ENCODE data around the gene OXTR. TPM values are rescaled to one million over a fixed set of nuclear protein-coding genes. Genes with fewer than 3 reads are reported as not detected.

OXTR gene
- total RNA-seq, 3 donors from 2014 or later = 0.19 to 0.70 (median 0.52) TPM

- H3K4me1 ChIP-seq (ENCODE audit: low read depth) = no peaks in the 10 kb centered on the region
- H3K9me3 ChIP-seq = no peaks in the 10 kb centered on the region
- ATAC-seq (no peak), DNase-seq (no peak)
- intact Hi-C loops (cut with DNase I, micrococcal nuclease) = no loop called here
- H3K36me3 ChIP-seq (ENCODE audit: low read depth) = no peaks in the 10 kb centered on the region
- TF ChIP-seq, protein P1, sequence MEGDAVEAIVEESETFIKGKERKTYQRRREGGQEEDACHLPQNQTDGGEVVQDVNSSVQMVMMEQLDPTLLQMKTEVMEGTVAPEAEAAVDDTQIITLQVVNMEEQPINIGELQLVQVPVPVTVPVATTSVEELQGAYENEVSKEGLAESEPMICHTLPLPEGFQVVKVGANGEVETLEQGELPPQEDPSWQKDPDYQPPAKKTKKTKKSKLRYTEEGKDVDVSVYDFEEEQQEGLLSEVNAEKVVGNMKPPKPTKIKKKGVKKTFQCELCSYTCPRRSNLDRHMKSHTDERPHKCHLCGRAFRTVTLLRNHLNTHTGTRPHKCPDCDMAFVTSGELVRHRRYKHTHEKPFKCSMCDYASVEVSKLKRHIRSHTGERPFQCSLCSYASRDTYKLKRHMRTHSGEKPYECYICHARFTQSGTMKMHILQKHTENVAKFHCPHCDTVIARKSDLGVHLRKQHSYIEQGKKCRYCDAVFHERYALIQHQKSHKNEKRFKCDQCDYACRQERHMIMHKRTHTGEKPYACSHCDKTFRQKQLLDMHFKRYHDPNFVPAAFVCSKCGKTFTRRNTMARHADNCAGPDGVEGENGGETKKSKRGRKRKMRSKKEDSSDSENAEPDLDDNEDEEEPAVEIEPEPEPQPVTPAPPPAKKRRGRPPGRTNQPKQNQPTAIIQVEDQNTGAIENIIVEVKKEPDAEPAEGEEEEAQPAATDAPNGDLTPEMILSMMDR (IDR thresholded peaks at IDR 0.05) = no peak
- H3K4me3 ChIP-seq = no peak overlapping the region
Observed at GRCh38 chr3:8749316-8749715, 20.1 kb downstream of the OXTR start.

DNA sequence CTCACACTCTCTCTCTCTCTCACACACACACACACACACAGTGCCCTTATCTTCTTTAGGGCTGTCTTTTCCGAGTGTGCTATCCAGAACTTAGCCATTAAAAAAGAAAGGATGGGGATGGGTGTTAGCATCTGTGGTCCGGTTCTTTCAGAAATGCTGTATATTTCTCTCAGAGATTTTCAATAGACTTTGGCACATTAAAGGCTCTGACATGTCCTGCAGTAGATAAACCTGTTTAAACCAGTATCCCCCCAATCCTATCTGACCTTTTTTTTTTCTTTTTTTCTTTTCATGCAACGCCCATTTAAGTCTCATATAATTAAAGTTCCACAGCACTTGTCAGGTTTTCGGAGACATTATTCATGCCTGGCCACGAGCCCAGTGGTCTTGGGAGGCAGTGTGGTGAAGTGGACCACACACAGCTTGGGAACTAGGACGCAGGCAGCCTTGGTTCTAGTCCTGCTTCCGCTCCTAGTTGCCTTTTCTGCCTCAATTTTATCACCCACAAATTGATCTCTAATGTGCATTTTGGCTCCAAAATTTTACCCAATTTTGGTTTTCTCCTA is 22.6 kb downstream of the OXTR start:
- intact Hi-C loops (cut with DNase I, micrococcal nuclease) = no loop called here
- ATAC-seq (no peak), DNase-seq (no peak)
- no peaks in the 10 kb centered on the region for H3K4me1 ChIP-seq (ENCODE audit: low read depth)
- H3K4me3 ChIP-seq = no peak overlapping the region
- H3K9me3 ChIP-seq = no peaks in the 10 kb centered on the region
- TF ChIP-seq, protein P1 (IDR thresholded peaks at IDR 0.05) = no peak
- H3K36me3 ChIP-seq (ENCODE audit: low read depth) = no peaks in the 10 kb centered on the region

- ATAC-seq (no peak), DNase-seq (no peak)
- Histone ChIP-seq H3K9me3 (no peaks in the 10 kb centered on the region), H3K4me1 (ENCODE audit: low read depth) (no peaks in the 10 kb centered on the region), H3K36me3 (ENCODE audit: low read depth) (no peaks in the 10 kb centered on the region), H3K4me3 (no peak overlapping the region)
- TF ChIP-seq, protein P1 (IDR thresholded peaks at IDR 0.05) = no peak
- intact Hi-C loops (cut with DNase I, micrococcal nuclease) = no loop called here
Observed at GRCh38 chr3:8745619-8746370, 23.6 kb downstream of the OXTR start.

GRCh38 chr3:8743911-8744310 is 25.5 kb downstream of the OXTR start:
- TF ChIP-seq, protein P1 (IDR thresholded peaks at IDR 0.05) = no peak
- DNase-seq = no peak
- no peak for ATAC-seq
- H3K4me3 ChIP-seq = no peak overlapping the region
- H3K9me3 ChIP-seq = no peaks in the 10 kb centered on the region
- H3K36me3 ChIP-seq (ENCODE audit: low read depth) = no peaks in the 10 kb centered on the region
- H3K4me1 ChIP-seq (ENCODE audit: low read depth) = no peaks in the 10 kb centered on the region
- intact Hi-C loops (cut with DNase I, micrococcal nuclease) = no loop called here

GRCh38 chr3:8743021-8743601 is 26.3 kb downstream of the OXTR start:
- H3K9me3 ChIP-seq = no peaks in the 10 kb centered on the region
- ATAC-seq (no peak), DNase-seq (no peak)
- TF ChIP-seq, protein P1 (IDR thresholded peaks at IDR 0.05) = no peak
- H3K36me3 ChIP-seq (ENCODE audit: low read depth) = no peaks in the 10 kb centered on the region
- H3K4me1 ChIP-seq (ENCODE audit: low read depth) = no peaks in the 10 kb centered on the region
- intact Hi-C loops (cut with DNase I, micrococcal nuclease) = no loop called here
- H3K4me3 ChIP-seq = no peak overlapping the region

Measured in mucosa of descending colon (tissue), 3 donors.